ENCODE measurements around the gene SEMA6B. TPM values are rescaled to one million over a fixed set of nuclear protein-coding genes. Genes with fewer than 3 reads are reported as not detected.

Gene SEMA6B
- total and polyA plus RNA-seq, 2 of the 8 experiments (the other 6 are each of a cell fraction or from before 2014, with no cell fraction given): 31.3 to 54.4 TPM

GRCh38 chr19:4512070-4512469 is 47.4 kb downstream of the SEMA6B start:
- Histone ChIP-seq H4K20me1 (replicated peaks in 1 of 2; ENCODE audit: control insufficient read depth in 1 of 2, insufficient read depth in 2 of 2, low read length in 2 of 2) (peaks cover 7 to 8% of the 10 kb centered on the region in 2 experiments), H4K8ac (ENCODE audit: extremely low read depth, insufficient read depth, low read length) (no peak overlapping the region), H2BK5ac (ENCODE audit: low read depth, low read length) (0 out of 2 replicates have a peak overlapping the region, but pooled peaks have one; percentile 54), H2BK12ac (ENCODE audit: low read depth, low read length) (no peak overlapping the region), H2BK20ac (ENCODE audit: low read length) (no peak overlapping the region), H3K23ac (ENCODE audit: insufficient read length) (no peak overlapping the region), H3K9ac (replicated peaks in 1 of 4; ENCODE audit: extremely low read depth in 1 of 4, low read depth in 3 of 4, low read length in 3 of 4) (no peak overlapping the region), H3K79me1 (ENCODE audit: low read depth, low read length) (peaks cover 2% of the 10 kb centered on the region; the same call in 1 of the 2 replicates), H4K5ac (ENCODE audit: insufficient read length, low read depth, low read length) (no peak overlapping the region), H3K56ac (replicated peaks; ENCODE audit: insufficient read length, low read depth, low read length) (no peak overlapping the region), H3K23me2 (ENCODE audit: low read depth, low read length) (no peaks in the 10 kb centered on the region), H3K4me3 (ENCODE audit: extremely low read depth in 1 of 4, insufficient read depth in 2 of 4, low read depth in 3 of 4, low read length in 4 of 4) (no peak overlapping the region), H3K4me1 (replicated peaks in 1 of 4; ENCODE audit: control insufficient read depth in 3 of 4, insufficient read depth in 4 of 4, low read length in 3 of 4) (peaks cover 0 to 3% (median under 1%) of the 10 kb centered on the region in 4 experiments; a peak in 1 of 7 replicates), H2BK120ac (replicated peaks; ENCODE audit: low read depth, low read length) (no peak overlapping the region), H3K9me3 (ENCODE audit: insufficient read depth in 2 of 2, low read depth in 1 of 2, low read length in 1 of 2) (no peaks in the 10 kb centered on the region), H4K91ac (replicated peaks; ENCODE audit: insufficient read length, low read length) (no peak overlapping the region), H3K14ac (ENCODE audit: insufficient read length) (no peak overlapping the region), H3K36me3 (ENCODE audit: control insufficient read depth in 2 of 4, insufficient read depth in 4 of 4, low read length in 3 of 4) (no peaks in the 10 kb centered on the region), H3K18ac (ENCODE audit: extremely low read depth, low read length) (no peak overlapping the region), H3K79me2 (ENCODE audit: control insufficient read depth in 1 of 2, insufficient read depth in 2 of 2, low read length in 2 of 2) (no peaks in the 10 kb centered on the region), H3K4me2 (ENCODE audit: insufficient read depth in 1 of 2, low read depth in 2 of 2, low read length in 2 of 2) (no peak overlapping the region), H2AFZ (ENCODE audit: low read length) (no peak overlapping the region), H3K27ac (ENCODE audit: low read depth, low read length) (no peak overlapping the region), H2BK15ac (ENCODE audit: low read length) (no peak overlapping the region), H3K27me3 (replicated peaks in 1 of 4; ENCODE audit: control insufficient read depth in 3 of 4, extremely low read depth in 1 of 4, insufficient read depth in 3 of 4, low read length in 3 of 4) (peaks cover 4 to 51% (median 37%) of the 10 kb centered on the region in 4 experiments), H3K4ac (replicated peaks; ENCODE audit: insufficient read length, low read depth, low read length) (no peak overlapping the region), H2AK5ac (ENCODE audit: low read depth, low read length) (no peak overlapping the region)
- DNase-seq (ENCODE audit: low read depth in 1 of 2, low spot score in 2 of 2) (no peak), FAIRE-seq (no peak)
- 87% methylated on average over 17 of the region's 17 CpGs; no CpG with 5 or more reads in 1 of the 2 experiments for WGBS, 2 experiments (ENCODE audit: extremely low coverage in 1 of 2, insufficient coverage in 1 of 2, insufficient read length in 1 of 2, insufficient replicate concordance in 2 of 2, low coverage in 1 of 2, low lambda C conversion rate in 2 of 2, missing lambda C conversion rate in 1 of 2)
- no peak for TF ChIP-seq NANOG (IDR thresholded peaks at IDR 0.05; ENCODE audit: insufficient read depth, low read depth, low read length, poor library complexity, severe bottlenecking)
- no peak for TF ChIP-seq CTBP2 (IDR thresholded peaks at IDR 0.05; ENCODE audit: borderline replicate concordance, insufficient read depth, insufficient read length, low read length)
- TF ChIP-seq MAX (IDR thresholded peaks at IDR 0.05): no peak
- ChIA-PET CTCF (ENCODE audit: partially characterized antibody) (no interaction called here), POLR2A (ENCODE audit: partially characterized antibody) (no interaction called here)

Measured in H1 (cell line).